SU-DHL-6 (cell line): Measurements from ENCODE around the gene TTC32.

Experiments
- EZH2phosphoT487 ChIP-seq: fragments of 200-600 bp; sonication (generic), shearing (Covaris generic); conservative IDR thresholded peaks from 2 replicates; pipeline ENCODE4 v1.6.1; 2018; ENCODE audit warnings: mild to moderate bottlenecking, antibody characterized with exemption, low read length, moderate library complexity, mixed read lengths
- TF ChIP-seq, protein P1 (sequence below): fragments of 200-600 bp; sonication (generic); IDR thresholded peaks from one replicate; pipeline ENCODE4 v1.5.1; 2017; ENCODE audit warnings: antibody characterized with exemption, mild to moderate bottlenecking, low read length, moderate library complexity; ENCODE audit not compliant: insufficient read depth, poor library complexity, severe bottlenecking

GRCh38 chr2:19932928-19933327 is 31.1 kb upstream of the TTC32 start:
- TF ChIP-seq, protein P1, sequence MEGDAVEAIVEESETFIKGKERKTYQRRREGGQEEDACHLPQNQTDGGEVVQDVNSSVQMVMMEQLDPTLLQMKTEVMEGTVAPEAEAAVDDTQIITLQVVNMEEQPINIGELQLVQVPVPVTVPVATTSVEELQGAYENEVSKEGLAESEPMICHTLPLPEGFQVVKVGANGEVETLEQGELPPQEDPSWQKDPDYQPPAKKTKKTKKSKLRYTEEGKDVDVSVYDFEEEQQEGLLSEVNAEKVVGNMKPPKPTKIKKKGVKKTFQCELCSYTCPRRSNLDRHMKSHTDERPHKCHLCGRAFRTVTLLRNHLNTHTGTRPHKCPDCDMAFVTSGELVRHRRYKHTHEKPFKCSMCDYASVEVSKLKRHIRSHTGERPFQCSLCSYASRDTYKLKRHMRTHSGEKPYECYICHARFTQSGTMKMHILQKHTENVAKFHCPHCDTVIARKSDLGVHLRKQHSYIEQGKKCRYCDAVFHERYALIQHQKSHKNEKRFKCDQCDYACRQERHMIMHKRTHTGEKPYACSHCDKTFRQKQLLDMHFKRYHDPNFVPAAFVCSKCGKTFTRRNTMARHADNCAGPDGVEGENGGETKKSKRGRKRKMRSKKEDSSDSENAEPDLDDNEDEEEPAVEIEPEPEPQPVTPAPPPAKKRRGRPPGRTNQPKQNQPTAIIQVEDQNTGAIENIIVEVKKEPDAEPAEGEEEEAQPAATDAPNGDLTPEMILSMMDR, result no peak
- TF ChIP-seq EZH2phosphoT487, result no peak
